ENCODE data around the gene ARMC7.

Gene ARMC7

DNA sequence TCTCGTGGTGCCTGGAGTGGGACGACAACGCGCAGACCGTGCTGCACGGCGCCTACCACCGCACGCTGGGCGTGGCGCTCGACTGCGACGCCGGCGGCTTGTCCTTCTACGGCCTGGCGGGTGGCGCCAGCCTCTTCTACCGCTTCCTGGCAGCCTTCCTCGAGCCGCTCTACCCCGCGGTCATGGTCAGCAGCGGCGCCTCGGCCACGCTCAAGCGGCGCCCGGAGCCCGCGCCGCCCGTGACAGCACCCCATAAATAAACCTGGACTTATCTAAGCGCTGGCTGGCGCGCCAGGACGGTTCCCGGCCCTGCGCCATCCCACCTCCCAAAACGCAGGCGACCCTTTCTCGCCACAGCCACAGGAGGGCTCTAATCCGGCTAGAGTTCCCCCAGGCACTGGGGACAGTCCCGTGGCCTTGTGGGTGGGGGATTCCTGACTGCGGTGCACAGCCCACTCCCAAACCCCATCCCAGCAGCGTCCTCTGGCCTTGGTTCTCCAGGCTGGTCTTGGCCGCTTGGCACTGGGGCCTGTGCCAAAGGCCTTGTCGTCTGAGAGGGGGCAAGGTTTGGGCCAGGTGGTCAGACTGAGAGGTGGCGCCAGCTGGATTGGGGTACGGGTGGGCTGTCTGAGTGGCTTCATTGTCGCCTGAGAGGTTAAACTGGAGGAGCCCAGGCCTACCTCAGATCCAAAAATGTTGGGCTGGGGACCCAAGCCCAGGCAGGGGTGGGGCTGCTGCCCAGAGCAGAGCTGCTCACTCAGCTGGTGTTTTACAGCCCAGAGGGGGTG is 32.1 kb upstream of the ARMC7 start:
- TF ChIP-seq, protein P1, sequence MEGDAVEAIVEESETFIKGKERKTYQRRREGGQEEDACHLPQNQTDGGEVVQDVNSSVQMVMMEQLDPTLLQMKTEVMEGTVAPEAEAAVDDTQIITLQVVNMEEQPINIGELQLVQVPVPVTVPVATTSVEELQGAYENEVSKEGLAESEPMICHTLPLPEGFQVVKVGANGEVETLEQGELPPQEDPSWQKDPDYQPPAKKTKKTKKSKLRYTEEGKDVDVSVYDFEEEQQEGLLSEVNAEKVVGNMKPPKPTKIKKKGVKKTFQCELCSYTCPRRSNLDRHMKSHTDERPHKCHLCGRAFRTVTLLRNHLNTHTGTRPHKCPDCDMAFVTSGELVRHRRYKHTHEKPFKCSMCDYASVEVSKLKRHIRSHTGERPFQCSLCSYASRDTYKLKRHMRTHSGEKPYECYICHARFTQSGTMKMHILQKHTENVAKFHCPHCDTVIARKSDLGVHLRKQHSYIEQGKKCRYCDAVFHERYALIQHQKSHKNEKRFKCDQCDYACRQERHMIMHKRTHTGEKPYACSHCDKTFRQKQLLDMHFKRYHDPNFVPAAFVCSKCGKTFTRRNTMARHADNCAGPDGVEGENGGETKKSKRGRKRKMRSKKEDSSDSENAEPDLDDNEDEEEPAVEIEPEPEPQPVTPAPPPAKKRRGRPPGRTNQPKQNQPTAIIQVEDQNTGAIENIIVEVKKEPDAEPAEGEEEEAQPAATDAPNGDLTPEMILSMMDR (IDR thresholded peaks at IDR 0.05; ENCODE audit: low read depth, low read length), result peak; percentile 14
- no peak overlapping the region for H3K4me3 ChIP-seq (ENCODE audit: low read depth, low read length)
- in situ Hi-C loops (cut with HindIII; ENCODE audit: low sequenced_read_pairs), result no loop called here
- DNase-seq (ENCODE audit: low read depth, low spot score), result peak; percentile 32

DNA sequence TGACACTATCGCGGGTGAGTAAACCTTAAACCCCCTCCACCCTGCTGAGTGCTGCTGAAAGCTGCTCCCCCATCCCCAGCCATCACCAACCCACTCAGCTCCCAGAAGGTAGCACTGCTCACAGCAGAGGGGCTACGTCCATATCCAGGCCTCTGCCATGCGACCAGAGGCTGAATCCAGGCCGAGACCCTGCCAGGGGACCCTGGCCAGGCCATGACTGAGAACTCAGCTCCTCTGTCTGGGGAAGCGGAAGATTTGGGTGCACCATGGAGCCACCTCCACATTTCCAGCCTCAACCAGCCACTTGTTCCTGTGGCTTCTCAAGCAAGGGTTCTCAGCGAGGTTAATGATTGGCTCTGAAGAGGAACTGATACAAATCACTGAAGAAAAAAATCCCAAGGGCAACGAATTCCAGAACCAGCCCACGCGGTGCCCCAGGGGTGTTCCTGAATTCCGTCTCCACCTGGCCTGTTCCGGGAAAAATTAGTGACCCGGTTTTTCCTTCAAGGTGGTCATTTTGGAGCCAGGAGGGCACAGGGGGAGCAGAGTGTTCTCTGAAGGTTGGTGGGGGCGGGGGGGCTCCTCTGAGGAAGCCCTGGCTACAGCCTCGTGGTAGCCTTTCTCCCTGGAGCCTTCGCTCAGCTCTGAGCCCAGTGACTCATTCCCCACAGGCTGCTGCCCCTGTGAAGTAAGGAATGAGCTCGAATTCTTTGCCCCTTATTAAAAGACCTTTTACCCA is 31.3 kb upstream of the ARMC7 start:
- H3K4me3 ChIP-seq (ENCODE audit: low read depth, low read length), result no peak overlapping the region
- in situ Hi-C loops (cut with HindIII; ENCODE audit: low sequenced_read_pairs), result no loop called here
- TF ChIP-seq, protein P1 (IDR thresholded peaks at IDR 0.05; ENCODE audit: low read depth, low read length), result no peak
- peak; percentile 76 for DNase-seq (ENCODE audit: low read depth, low spot score)

DNA sequence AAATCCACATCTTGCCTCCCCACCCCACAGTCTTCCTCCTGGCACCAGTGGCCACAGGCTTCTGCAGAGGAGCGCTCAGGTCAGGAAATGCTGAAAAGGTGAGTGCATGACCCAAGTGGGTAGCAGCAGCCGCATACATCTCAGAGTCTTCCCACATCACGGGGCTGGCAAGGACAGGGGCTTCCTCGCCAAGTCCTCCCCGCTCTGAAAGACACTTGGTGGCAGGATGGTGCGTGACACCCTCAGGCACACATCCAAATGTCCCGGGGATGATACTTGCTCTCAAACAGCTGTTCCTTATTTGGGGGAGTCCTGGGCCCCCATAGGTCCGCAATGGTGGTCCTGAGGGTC is 30.8 kb upstream of the ARMC7 start:
- no peak for DNase-seq (ENCODE audit: low read depth, low spot score)
- in situ Hi-C loops (cut with HindIII; ENCODE audit: low sequenced_read_pairs), result no loop called here
- H3K4me3 ChIP-seq (ENCODE audit: low read depth, low read length), result no peak overlapping the region
- TF ChIP-seq, protein P1 (IDR thresholded peaks at IDR 0.05; ENCODE audit: low read depth, low read length), result no peak

DNA sequence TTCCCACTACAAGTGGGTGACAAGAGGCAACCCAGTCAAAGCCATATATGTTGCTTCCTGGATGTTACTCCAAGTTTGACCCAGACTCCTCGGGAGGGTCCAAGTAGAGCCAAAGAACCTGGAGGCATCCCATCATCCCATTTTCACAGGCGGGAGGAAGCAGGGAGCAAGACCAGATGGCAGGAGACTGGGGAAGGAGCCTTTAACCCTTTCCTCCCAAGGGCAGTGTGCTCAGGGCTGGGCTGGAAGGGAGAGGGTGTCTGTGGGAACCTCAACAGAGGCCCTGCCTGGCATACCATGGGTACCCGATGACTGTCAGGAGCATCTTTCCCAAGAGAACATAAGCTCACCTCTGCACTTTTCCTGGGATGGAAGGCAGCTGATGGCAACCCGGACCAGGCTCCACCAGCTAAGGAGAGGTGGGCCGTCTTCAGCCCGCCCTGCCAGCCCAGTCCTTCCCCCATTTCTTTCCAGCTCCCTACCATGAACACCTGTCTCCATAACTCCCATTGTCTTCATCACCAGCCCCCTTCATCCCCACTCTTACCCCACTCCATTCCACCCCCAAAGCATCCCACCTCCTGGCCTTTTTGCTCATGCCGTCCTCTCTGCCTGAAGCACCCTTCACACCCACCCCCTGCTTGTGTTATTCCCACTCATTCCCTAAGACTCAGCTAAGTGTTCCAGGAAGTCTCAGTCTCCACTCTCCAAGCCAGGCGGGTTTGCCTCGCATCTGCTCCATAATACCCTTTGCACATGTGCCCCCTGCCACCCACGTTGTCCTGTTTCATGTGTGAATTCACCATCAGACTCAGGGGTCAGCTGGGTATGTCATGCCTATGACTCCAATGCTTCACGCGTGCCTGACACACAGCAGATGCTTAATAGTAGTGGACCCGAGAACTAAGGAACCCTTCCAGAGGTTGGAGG is 27.9 kb upstream of the ARMC7 start:
- in situ Hi-C loops (cut with HindIII; ENCODE audit: low sequenced_read_pairs), result no loop called here
- no peak for DNase-seq (ENCODE audit: low read depth, low spot score)
- H3K4me3 ChIP-seq (ENCODE audit: low read depth, low read length), result no peak overlapping the region
- TF ChIP-seq, protein P1 (IDR thresholded peaks at IDR 0.05; ENCODE audit: low read depth, low read length), result no peak

DNA sequence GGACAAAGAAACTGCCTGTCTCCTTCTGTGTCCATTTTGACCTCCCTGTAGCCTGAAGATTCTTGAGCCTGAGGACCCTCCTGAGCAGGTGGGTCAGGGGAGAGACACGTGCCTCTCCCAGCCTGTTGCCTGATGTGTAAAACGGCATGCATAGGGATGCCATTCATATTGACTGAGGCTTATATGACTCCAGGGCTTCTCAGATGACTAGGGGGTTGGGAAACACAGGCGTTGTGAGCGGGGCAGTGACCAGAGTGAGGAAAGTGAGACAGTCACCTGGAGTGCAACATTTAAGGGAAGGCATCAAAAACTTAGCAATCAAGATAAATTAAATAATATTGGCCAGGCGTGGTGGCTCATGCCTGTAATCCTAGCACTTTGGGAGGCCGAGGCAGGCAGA is 27.1 kb upstream of the ARMC7 start:
- H3K4me3 ChIP-seq (ENCODE audit: low read depth, low read length), result no peak overlapping the region
- in situ Hi-C loops (cut with HindIII; ENCODE audit: low sequenced_read_pairs), result no loop called here
- DNase-seq (ENCODE audit: low read depth, low spot score), result no peak
- TF ChIP-seq, protein P1 (IDR thresholded peaks at IDR 0.05; ENCODE audit: low read depth, low read length), result no peak

DNA sequence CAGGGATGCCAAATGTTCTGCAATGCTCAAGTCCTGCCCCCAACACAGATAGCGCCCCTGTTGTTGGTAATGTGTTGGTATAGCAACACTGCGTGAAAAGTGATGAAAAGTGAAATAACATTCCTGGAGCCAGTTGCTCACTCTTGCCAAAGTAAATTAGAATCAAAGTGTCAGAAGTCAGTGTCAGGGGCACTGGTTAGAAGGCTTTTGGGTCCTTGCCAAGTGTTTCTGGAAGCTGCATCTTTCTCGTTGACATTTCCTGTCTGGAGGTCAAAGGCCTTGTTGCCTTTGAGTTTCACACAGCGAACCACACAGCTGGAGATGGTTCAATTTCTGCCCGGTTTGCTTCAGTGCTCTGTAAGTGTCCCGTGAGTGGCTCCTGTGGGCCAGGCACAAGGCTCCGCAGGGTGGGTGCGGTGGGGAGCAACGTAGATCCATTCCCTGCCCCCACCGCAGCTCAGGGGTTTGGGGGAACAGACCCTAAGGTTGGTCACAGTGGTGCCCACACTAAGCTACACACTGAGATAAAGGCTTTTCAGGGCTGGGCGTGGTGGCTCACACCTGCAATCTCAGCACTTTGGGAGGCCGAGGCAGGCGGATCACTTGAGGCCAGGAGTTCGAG is 25.6 kb upstream of the ARMC7 start:
- H3K4me3 ChIP-seq (ENCODE audit: low read depth, low read length), result no peak overlapping the region
- TF ChIP-seq, protein P1 (IDR thresholded peaks at IDR 0.05; ENCODE audit: low read depth, low read length), result no peak
- in situ Hi-C loops (cut with HindIII; ENCODE audit: low sequenced_read_pairs), result no loop called here
- DNase-seq (ENCODE audit: low read depth, low spot score), result peak; percentile 53
